CD14-positive monocyte (primary cell): ENCODE measurements around the gene PIWIL4. TPM values are rescaled to one million over a fixed set of nuclear protein-coding genes. Genes with fewer than 3 reads are reported as not detected.
"Not testable (repeated sequence)": the region's sequence is repeated elsewhere in the genome, so short reads cannot be mapped to it uniquely, and the experiment has no call there.

ENCODE experiments used
- DNase-seq, 3 donors: peaks; one replicate each; pipeline ENCODE4 v3.0.0-alpha.2; 2011 to 2022
- H2AFZ ChIP-seq: 2 replicates; pipeline ENCODE4 v1.6.0; 2012; ENCODE audit warnings: mild to moderate bottlenecking, low read depth, low read length, inconsistent platforms; ENCODE audit not compliant: insufficient read depth, poor library complexity, severe bottlenecking
- H3K27ac ChIP-seq, 2 donors: 1 replicate in 1 of 2; 2 replicates in 1 of 2; pipeline ENCODE4 v1.5.1; 2012 to 2013; ENCODE audit warnings: low read length in 2 of 2, control low read depth in 1 of 2, inconsistent platforms in 1 of 2, low read depth in 1 of 2, mild to moderate bottlenecking in 1 of 2
- H3K27me3 ChIP-seq, 2 donors: one replicate each; pipeline versions ENCODE4 v1.6.0 to v1.6.1; 2011 to 2013; ENCODE audit warnings: low read length in 2 of 2; ENCODE audit not compliant: control insufficient read depth in 2 of 2, insufficient read depth in 2 of 2
- H3K36me3 ChIP-seq, 2 donors: replicated peaks in 1 of 2; 1 replicate in 1 of 2; 2 replicates in 1 of 2; pipeline versions ENCODE4 v1.5.1 to v1.6.1; 2012 to 2013; ENCODE audit warnings: low read length in 2 of 2, control low read depth in 1 of 2, inconsistent platforms in 1 of 2, mild to moderate bottlenecking in 1 of 2; ENCODE audit not compliant: insufficient read depth in 2 of 2, control insufficient read depth in 1 of 2
- H3K4me1 ChIP-seq, 2 donors: 1 replicate in 1 of 2; 2 replicates in 1 of 2; pipeline versions ENCODE4 v1.5.1 to v1.6.1; 2012 to 2013; ENCODE audit warnings: low read length in 2 of 2, control low read depth in 1 of 2, inconsistent platforms in 1 of 2, mild to moderate bottlenecking in 1 of 2, moderate library complexity in 1 of 2; ENCODE audit not compliant: insufficient read depth in 2 of 2, control insufficient read depth in 1 of 2
- H3K4me2 ChIP-seq: replicated peaks from 2 replicates; pipeline ENCODE3; 2012; ENCODE audit warnings: low read length, moderate library complexity, mild to moderate bottlenecking; ENCODE audit not compliant: poor library complexity, severe bottlenecking; ENCODE audit errors: extremely low read depth
- H3K4me3 ChIP-seq, 3 experiments: fragments of 200-600 bp in 1 of 3; sonication (generic) in 1 of 3; replicated peaks in 1 of 3; 1 replicate in 2 of 3; 2 replicates in 1 of 3; pipeline ENCODE4 v1.5.1; 2011 to 2013; ENCODE audit warnings: low read length in 3 of 3, mild to moderate bottlenecking in 3 of 3, control low read depth in 2 of 3, low read depth in 2 of 3, inconsistent platforms in 1 of 3, moderate library complexity in 1 of 3
- H3K79me2 ChIP-seq: 2 replicates; pipeline ENCODE4 v1.6.0; 2012; ENCODE audit warnings: mild to moderate bottlenecking, control low read depth, inconsistent platforms, low read length, moderate library complexity; ENCODE audit not compliant: insufficient read depth
- H3K9ac ChIP-seq: 2 replicates; pipeline ENCODE4 v1.6.0; 2017; ENCODE audit warnings: low read length, mild to moderate bottlenecking; ENCODE audit not compliant: insufficient read depth, poor library complexity, severe bottlenecking
- H3K9me3 ChIP-seq, 2 donors: replicated peaks in 1 of 2; 1 replicate in 1 of 2; 2 replicates in 1 of 2; pipeline versions ENCODE4 v1.5.1 to v1.6.1; 2012 to 2013; ENCODE audit warnings: low read length in 2 of 2, control low read depth in 1 of 2; ENCODE audit not compliant: control insufficient read depth in 1 of 2, insufficient read depth in 1 of 2
- H4K20me1 ChIP-seq: 2 replicates; pipeline ENCODE4 v1.6.0; 2012; ENCODE audit warnings: mild to moderate bottlenecking, low read length, control low read depth, moderate library complexity; ENCODE audit not compliant: insufficient read depth
- H3K27ac Mint-ChIP-seq, 7 donors: one replicate each; pipeline ENCODE4 v1.8.0; 2020; ENCODE audit warnings: mild to moderate bottlenecking in 7 of 7, mixed read lengths in 7 of 7, moderate library complexity in 6 of 7, inconsistent platforms in 2 of 7
- H3K27me3 Mint-ChIP-seq, 3 donors: one replicate each; pipeline ENCODE4 v1.8.0; 2021 to 2022; ENCODE audit warnings: low read depth in 3 of 3, mild to moderate bottlenecking in 3 of 3, mixed read lengths in 3 of 3, moderate library complexity in 3 of 3, inconsistent platforms in 1 of 3
- H3K36me3 Mint-ChIP-seq, 2 donors: one replicate each; pipeline ENCODE4 v1.8.0; 2020; ENCODE audit warnings: mixed read lengths in 2 of 2, inconsistent platforms in 1 of 2, mild to moderate bottlenecking in 1 of 2
- H3K4me1 Mint-ChIP-seq: one replicate; pipeline ENCODE4 v1.8.0; 2020; ENCODE audit warnings: mild to moderate bottlenecking, mixed read lengths
- H3K4me3 Mint-ChIP-seq, 2 donors: one replicate each; pipeline ENCODE4 v1.8.0; 2020; ENCODE audit warnings: mild to moderate bottlenecking in 2 of 2, mixed read lengths in 2 of 2, moderate library complexity in 1 of 2
- H3K9me3 Mint-ChIP-seq, 7 donors: one replicate each; pipeline ENCODE4 v1.8.0; 2020 to 2022; ENCODE audit warnings: mixed read lengths in 7 of 7, mild to moderate bottlenecking in 6 of 7, moderate library complexity in 6 of 7, inconsistent platforms in 2 of 7
- CTCF ChIP-seq: fragments of 200-600 bp; IDR thresholded peaks from one replicate; pipeline ENCODE4 v1.8.0; 2022; ENCODE audit warnings: antibody characterized with exemption, mild to moderate bottlenecking
- WGBS: methylation state at CpG from one replicate; pipeline ENCODE4 v1.1.5; 2013; ENCODE audit warnings: missing lambda C conversion rate; ENCODE audit not compliant: insufficient coverage; 5-methylcytosine and 5-hydroxymethylcytosine counted together
- intact Hi-C, 2 donors: fragments of 100-400 bp; cut with micrococcal nuclease; formaldehyde crosslinking; loops; one replicate each; pipeline versions ENCODE4 v1.15.0 to v1.15.1; 2023
- polyA plus RNA-seq, 3 donors: library from polyadenylated mRNA; depleted of rRNA in 1 of 3; unstranded in 2 of 3; stranded (reverse) in 1 of 3; fragments of 300-500 nt in 2 of 3; fragments of >200 nt in 1 of 3; fragmentation: Illumina TruSeq in 2 of 3; gene quantifications; 1 replicate in 2 of 3; 2 replicates in 1 of 3; pipeline ENCODE4 v1.2.3, GENCODE V29; 2012 to 2021

Gene PIWIL4
- polyA plus RNA-seq, 3 donors = 0.98 to 14.2 (median 1.1) TPM

DNA sequence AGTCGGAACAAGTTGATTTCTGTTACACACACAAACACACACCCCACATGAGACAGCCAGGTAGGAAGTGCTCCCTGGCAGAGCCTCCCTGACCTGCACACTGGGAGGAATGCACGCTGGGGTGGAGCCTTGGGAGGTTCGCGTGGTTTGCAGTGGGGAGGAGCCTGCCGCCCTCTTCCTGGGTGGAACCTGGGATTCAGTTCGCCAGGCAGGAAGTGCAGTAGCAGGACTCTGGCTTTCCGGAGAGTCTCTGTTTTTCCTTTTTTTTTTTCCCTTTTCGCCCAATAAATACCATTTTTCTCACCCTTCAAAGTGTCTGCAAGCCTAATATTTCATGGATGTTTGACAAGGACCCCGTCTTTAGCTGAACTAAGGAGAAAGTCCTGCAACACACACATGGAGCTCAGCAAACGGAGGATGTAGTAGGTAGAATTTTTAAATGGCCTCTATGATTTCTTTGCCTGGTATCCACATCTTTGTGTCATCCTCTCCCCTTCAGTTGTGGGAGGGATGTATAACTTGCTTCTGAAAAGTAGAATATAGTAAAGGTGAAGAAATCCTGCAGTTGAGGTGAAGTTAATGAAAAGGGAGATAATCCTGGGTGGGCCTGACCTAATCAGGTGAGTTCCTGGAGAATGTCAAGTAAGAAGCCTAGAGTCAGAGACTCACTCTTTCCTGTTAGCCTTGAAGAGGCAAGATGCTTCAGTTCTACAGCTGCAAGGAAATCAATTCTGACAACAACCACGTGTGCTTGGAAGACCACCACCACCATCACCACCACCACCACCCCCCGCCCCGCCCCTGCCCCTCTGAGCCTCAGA is 72.9 kb downstream of the PIWIL4 start:
- Histone ChIP-seq H3K36me3 (no peaks in the 10 kb centered on the region), H4K20me1 (no peaks in the 10 kb centered on the region), H3K79me2 (no peaks in the 10 kb centered on the region), H3K4me2 (peak overlapping the region; percentile 79), H3K4me3 (peak overlapping the region in 2 of 3 experiments; percentile 23 to 71), H3K9ac (no peak overlapping the region), H3K27me3 (no peaks in the 10 kb centered on the region), H2AFZ (peak overlapping the region; percentile 77), H3K27ac (peak overlapping the region; percentile 61 to 94), H3K4me1 (peaks cover 52% of the 10 kb centered on the region in 2 donors), H3K9me3 (no peaks in the 10 kb centered on the region)
- H3K4me1 Mint-ChIP-seq = peaks cover 74% of the 10 kb centered on the region
- H3K27me3 Mint-ChIP-seq = peaks cover 0 to 6% (median 3%) of the 10 kb centered on the region in 3 donors
- intact Hi-C loops = no loop called here
- H3K36me3 Mint-ChIP-seq = no peaks in the 10 kb centered on the region
- H3K4me3 Mint-ChIP-seq = peak overlapping the region; percentile 25 to 77
- no peak for TF ChIP-seq CTCF
- peak overlapping the region; percentile 91 to 95 (median 93) for H3K27ac Mint-ChIP-seq
- DNase-seq = no peak
- WGBS = 66% methylated on average over 6 of the region's 13 CpGs
- peaks cover 0 to 2% (median 0%) of the 10 kb centered on the region in 7 donors for H3K9me3 Mint-ChIP-seq

DNA sequence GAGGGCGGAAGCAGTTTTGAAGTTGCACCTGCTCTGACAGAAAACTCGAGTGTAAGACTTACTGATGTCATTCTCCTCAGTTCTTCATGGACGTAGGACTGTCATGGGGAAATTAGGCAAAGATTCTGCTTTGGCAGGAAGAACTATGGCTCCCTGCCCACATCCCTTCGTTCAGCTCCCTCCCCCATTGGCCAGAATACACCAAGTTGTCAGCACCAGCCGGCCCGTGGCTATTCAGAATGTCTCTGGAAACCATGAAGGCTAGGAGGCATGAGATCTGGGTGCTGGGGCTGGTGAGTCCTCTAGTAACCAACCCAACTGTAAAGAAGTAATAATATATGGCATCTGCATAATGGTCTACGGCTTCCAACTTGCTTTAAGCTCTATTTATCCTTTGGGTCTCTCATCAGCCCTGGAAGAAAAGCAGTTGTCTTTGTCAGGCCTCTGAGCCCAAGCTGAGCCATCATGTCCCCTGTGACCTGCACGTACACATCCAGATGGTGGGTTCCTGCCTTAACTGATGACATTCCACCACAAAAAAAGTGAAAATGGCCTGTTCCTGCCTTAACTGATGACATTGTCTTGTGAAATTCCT is 74.1 kb downstream of the PIWIL4 start:
- H3K36me3 Mint-ChIP-seq = no peaks in the 10 kb centered on the region
- WGBS = 57% methylated on average over 4 of the region's 8 CpGs
- Histone ChIP-seq H2AFZ (no peak overlapping the region), H3K9me3 (no peaks in the 10 kb centered on the region), H3K4me2 (no peak overlapping the region), H3K27ac (no peak overlapping the region), H3K36me3 (no peaks in the 10 kb centered on the region), H3K9ac (no peak overlapping the region), H3K27me3 (no peaks in the 10 kb centered on the region), H3K79me2 (no peaks in the 10 kb centered on the region), H4K20me1 (no peaks in the 10 kb centered on the region), H3K4me1 (peaks cover 57 to 58% of the 10 kb centered on the region in 2 donors), H3K4me3 (no peak overlapping the region)
- H3K27ac Mint-ChIP-seq = peak overlapping the region in 1 of 7 donors; percentile 11
- peaks cover 0 to 2% (median 0%) of the 10 kb centered on the region in 7 donors for H3K9me3 Mint-ChIP-seq
- TF ChIP-seq CTCF = no peak
- intact Hi-C loops = no loop called here
- H3K4me1 Mint-ChIP-seq = peaks cover 80% of the 10 kb centered on the region
- no peak for DNase-seq
- peaks cover 0 to 6% (median 3%) of the 10 kb centered on the region in 3 donors for H3K27me3 Mint-ChIP-seq
- H3K4me3 Mint-ChIP-seq = no peak overlapping the region

- H2AFZ ChIP-seq, H4K20me1 ChIP-seq, H3K79me2 ChIP-seq, intact Hi-C loops, H3K9me3 ChIP-seq, H3K27ac ChIP-seq, H3K9me3 Mint-ChIP-seq, H3K4me3 Mint-ChIP-seq, H3K4me3 ChIP-seq, H3K9ac ChIP-seq, H3K36me3 Mint-ChIP-seq, H3K27me3 ChIP-seq, H3K4me2 ChIP-seq, H3K27ac Mint-ChIP-seq, H3K36me3 ChIP-seq, DNase-seq, H3K27me3 Mint-ChIP-seq: not testable (repeated sequence)
- peaks cover 70% of the 10 kb centered on the region for H3K4me1 Mint-ChIP-seq
- 100% methylated on average over 3 of the region's 8 CpGs for WGBS
- H3K4me1 ChIP-seq = peaks cover 38 to 41% of the 10 kb centered on the region in 2 donors
Measured at GRCh38 chr11:94643186-94643585, 76.0 kb downstream of the PIWIL4 start.
